Right lobe of liver (tissue), 6 donors: Measurements from ENCODE around the gene NFYC. TPM values are rescaled to one million over a fixed set of nuclear protein-coding genes. Genes with fewer than 3 reads are reported as not detected.

ENCODE experiments used
- ATAC-seq, 4 donors: fragments of 200-7000 bp; cut with Tn5 transposase; one replicate each; pipeline ENCODE4 v1.9.1; 2020; ENCODE audit warnings: mild to moderate bottlenecking in 4 of 4, moderate library complexity in 4 of 4
- DNase-seq, 3 donors: peaks; one replicate each; pipeline ENCODE4 v3.0.0-alpha.2; 2020
- H3K27ac ChIP-seq, 3 donors: fragments of 200-600 bp; one replicate each; pipeline ENCODE4 v1.8.0; 2022
- H3K27me3 ChIP-seq, 2 donors: fragments of 200-600 bp; one replicate each; pipeline ENCODE4 v1.8.0; 2022
- H3K36me3 ChIP-seq, 4 donors: fragments of 200-600 bp; sonication (generic) in 1 of 4; one replicate each; pipeline versions ENCODE4 v1.5.1 to v1.8.0; 2017 to 2022; ENCODE audit warnings: control low read depth in 1 of 4
- H3K4me1 ChIP-seq, 4 donors: fragments of 200-600 bp; sonication (generic) in 1 of 4; one replicate each; pipeline versions ENCODE4 v1.5.1 to v1.8.0; 2017 to 2022; ENCODE audit warnings: control low read depth in 1 of 4
- H3K4me3 ChIP-seq, 3 donors: fragments of 200-600 bp; one replicate each; pipeline ENCODE4 v1.8.0; 2022
- H3K9me3 ChIP-seq, 4 donors: fragments of 200-600 bp; sonication (generic) in 1 of 4; one replicate each; pipeline versions ENCODE4 v1.5.1 to v1.8.0; 2017 to 2022; ENCODE audit warnings: control low read depth in 1 of 4
- CTCF ChIP-seq, 4 donors: fragments of 200-600 bp in 3 of 4; fragments of 450-650 bp in 1 of 4; IDR thresholded peaks; one replicate each; pipeline versions ENCODE4 v1.5.1 to v1.8.0; 2016 to 2022; ENCODE audit warnings: antibody characterized with exemption in 4 of 4, mild to moderate bottlenecking in 2 of 4
- POLR2A ChIP-seq: fragments of 450-650 bp; IDR thresholded peaks from one replicate; pipeline ENCODE4 v1.6.1; 2017; ENCODE audit warnings: antibody characterized with exemption, mild to moderate bottlenecking
- WGBS: methylation state at CpG from one replicate; pipeline ENCODE4 v1.1.6; 2018; ENCODE audit warnings: low coverage, low lambda C conversion rate; ENCODE audit not compliant: insufficient coverage; ENCODE audit errors: missing lambda C conversion rate; 5-methylcytosine and 5-hydroxymethylcytosine counted together
- intact Hi-C, 2 donors: fragments of 100-400 bp; cut with DNase I; formaldehyde crosslinking; loops; one replicate each; pipeline versions ENCODE4 v1.11.2 to v1.14.1; 2022
- total RNA-seq, 6 experiments: library from RNA; depleted of rRNA in 2 of 6; stranded (reverse); fragments of >200 nt in 2 of 6; fragmentation: NEBNext Ultra II Directional in 3 of 6; extraction: Animal tissue kit (Norgen Biotek cat#: 25700) in 3 of 6; gene quantifications; one replicate each; pipeline versions ENCODE4 v1.1.0 to v1.2.4, GENCODE V29; 2016 to 2023
- donor health status: DM: no; HTN: yes; CAD: no.
- donor health status: DM: no; HTN: no; CAD: no.
- donor health status: DM: no; HTN: no; CAD: no.
- donor health status: DM: no; HTN: yes; CAD: no.
- donor health status: DM: no; HTN: yes; CAD: no.

Gene NFYC
- total RNA-seq, 6 experiments from 2014 or later = 21.9 to 36.1 (median 28.1) TPM

- DNase-seq (no peak), ATAC-seq (no peak)
- TF ChIP-seq POLR2A (no peak), CTCF (IDR thresholded peaks at IDR 0.05) (no peak)
- Histone ChIP-seq H3K36me3 (peaks cover 0 to 12% (median 0%) of the 10 kb centered on the region in 4 donors), H3K4me1 (peaks cover 0 to 68% (median 25%) of the 10 kb centered on the region in 4 donors), H3K9me3 (no peaks in the 10 kb centered on the region), H3K4me3 (no peak overlapping the region), H3K27me3 (no peaks in the 10 kb centered on the region), H3K27ac (peak overlapping the region in 1 of 3 donors; percentile 5)
- intact Hi-C loops = no loop called here
- WGBS = 23% methylated on average over 1 of the region's 1 CpG
Observed at GRCh38 chr1:40745176-40745575, 53.7 kb downstream of the NFYC start.

- ATAC-seq (no peak), DNase-seq (no peak)
- TF ChIP-seq POLR2A (no peak), CTCF (IDR thresholded peaks at IDR 0.05) (no peak)
- Histone ChIP-seq H3K9me3 (no peaks in the 10 kb centered on the region), H3K4me3 (no peak overlapping the region), H3K4me1 (peaks cover 0 to 63% (median 20%) of the 10 kb centered on the region in 4 donors), H3K27ac (peak overlapping the region in 1 of 3 donors; percentile 19), H3K36me3 (peaks cover 0 to 15% (median 0%) of the 10 kb centered on the region in 4 donors), H3K27me3 (no peaks in the 10 kb centered on the region)
- intact Hi-C loops = no loop called here
- WGBS = 94% methylated on average over 2 of the region's 2 CpGs
Observed at GRCh38 chr1:40746344-40747090, 55.0 kb downstream of the NFYC start.

GRCh38 chr1:40748841-40749718 lies 57.6 kb downstream of the NFYC start:
- ATAC-seq (peak; percentile 92 to 97 (median 95)), DNase-seq (peak; percentile 51 to 91 (median 77))
- Histone ChIP-seq H3K27me3 (no peaks in the 10 kb centered on the region), H3K9me3 (no peaks in the 10 kb centered on the region), H3K4me1 (peaks cover 0 to 39% (median 12%) of the 10 kb centered on the region in 4 donors), H3K27ac (peak overlapping the region in 2 of 3 donors; percentile 48 to 82), H3K4me3 (no peak overlapping the region), H3K36me3 (peaks cover 0 to 36% (median 9%) of the 10 kb centered on the region in 4 donors)
- intact Hi-C loops = no loop called here
- 45% methylated on average over 5 of the region's 5 CpGs for WGBS
- TF ChIP-seq CTCF (IDR thresholded peaks at IDR 0.05) = no peak
- no peak for TF ChIP-seq POLR2A

GRCh38 chr1:40749817-40750216 lies 58.3 kb downstream of the NFYC start:
- intact Hi-C loops = no loop called here
- no peaks in the 10 kb centered on the region for H3K27me3 ChIP-seq
- TF ChIP-seq CTCF (IDR thresholded peaks at IDR 0.05) (no peak), POLR2A (no peak)
- no peak overlapping the region for H3K4me3 ChIP-seq
- DNase-seq (no peak), ATAC-seq (peak; percentile 31 to 56 (median 46))
- peak overlapping the region in 2 of 3 donors; percentile 35 to 82 for H3K27ac ChIP-seq
- peaks cover 0 to 43% (median 10%) of the 10 kb centered on the region in 4 donors for H3K4me1 ChIP-seq
- WGBS = 57% methylated on average over 3 of the region's 3 CpGs
- H3K9me3 ChIP-seq = no peaks in the 10 kb centered on the region
- H3K36me3 ChIP-seq = peaks cover 4 to 41% (median 9%) of the 10 kb centered on the region in 4 donors
